ENCODE measurements around the gene TNNI3K.

The TNNI3K gene

DNA sequence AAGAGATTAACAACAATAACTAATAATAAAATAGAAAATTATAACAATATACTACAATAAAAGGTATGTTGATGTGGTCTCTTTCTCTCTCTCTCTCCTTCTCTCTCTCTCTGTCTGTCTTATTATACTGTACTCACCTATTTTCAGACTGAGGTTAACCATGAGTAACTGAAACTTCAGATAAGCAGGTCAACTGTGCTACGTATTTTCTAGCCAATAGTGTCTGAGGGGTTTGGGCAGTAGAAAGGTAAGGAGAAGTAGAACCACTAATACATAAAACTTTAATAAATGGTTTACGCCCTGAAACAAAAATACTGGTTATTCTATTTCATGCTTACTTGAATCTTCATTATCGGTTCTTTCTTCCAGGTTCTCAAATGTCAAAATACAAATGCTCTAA is 348.2 kb downstream of the TNNI3K start:
- no peaks in the 10 kb centered on the region for H3K36me3 ChIP-seq (ENCODE audit: control insufficient read depth in 1 of 2, insufficient read depth in 2 of 2, low read length in 2 of 2)
- H3K27me3 ChIP-seq (ENCODE audit: low read depth, low read length), result no peaks in the 10 kb centered on the region
- H3K9me3 ChIP-seq (ENCODE audit: control insufficient read depth in 1 of 2, low read length in 2 of 2), result no peaks in the 10 kb centered on the region
- no peaks in the 10 kb centered on the region for H3K4me1 ChIP-seq (ENCODE audit: control insufficient read depth in 1 of 2, insufficient read depth in 2 of 2, low read length in 2 of 2)
- H3K4me3 ChIP-seq (ENCODE audit: low read depth in 1 of 2, low read length in 2 of 2), result no peak overlapping the region
- H3K27ac ChIP-seq (ENCODE audit: low read length), result no peak overlapping the region

DNA sequence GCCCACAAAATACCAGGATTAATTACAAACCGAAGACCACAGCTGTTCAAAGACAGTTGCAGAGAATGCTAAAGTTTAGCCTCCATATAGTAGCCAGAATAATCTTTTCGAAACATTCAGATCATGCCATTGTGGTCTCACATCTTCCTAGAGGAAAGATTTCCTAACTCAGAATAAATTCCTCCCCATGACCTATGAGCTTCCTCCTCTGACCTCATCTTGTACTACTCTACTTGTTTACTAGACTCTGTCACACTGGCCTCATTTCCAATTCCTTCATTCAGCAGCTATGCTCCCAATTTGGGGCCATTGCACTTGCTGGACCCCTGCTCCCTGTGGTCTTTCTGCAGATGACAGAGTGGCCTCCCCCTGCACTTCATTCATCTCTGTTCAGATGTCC is 349.0 kb downstream of the TNNI3K start:
- H3K27ac ChIP-seq (ENCODE audit: low read length), result no peak overlapping the region

DNA sequence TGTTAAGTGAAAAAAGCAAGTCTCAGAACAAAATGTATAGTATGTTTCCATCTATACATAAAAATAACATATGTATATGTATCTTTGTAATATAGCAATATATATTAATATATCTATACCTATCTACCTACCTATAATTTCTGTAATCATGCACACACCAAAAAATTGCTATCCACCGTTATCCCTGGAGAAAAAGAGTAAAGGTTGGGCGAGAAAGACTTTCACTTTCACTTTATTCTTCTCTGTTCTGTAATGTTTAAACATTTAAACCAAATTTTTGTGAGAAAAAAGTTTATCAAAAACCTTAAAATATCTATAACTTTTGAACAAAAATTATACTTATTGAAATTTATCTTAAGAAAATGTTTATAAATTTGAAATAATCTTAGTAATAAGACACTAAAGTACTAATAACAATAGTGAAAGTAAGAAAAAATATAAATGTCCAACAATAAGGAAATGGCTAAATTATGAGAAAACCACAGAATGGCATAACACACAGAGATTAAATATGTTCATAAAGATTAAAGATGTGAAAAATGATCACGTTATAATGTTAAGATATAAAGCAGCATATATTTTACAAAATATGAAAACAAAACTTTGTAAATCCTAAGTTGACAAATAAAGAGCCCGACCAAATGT is 351.2 kb downstream of the TNNI3K start:
- H3K9me3 ChIP-seq (ENCODE audit: control insufficient read depth in 1 of 2, low read length in 2 of 2), result no peaks in the 10 kb centered on the region
- H3K4me3 ChIP-seq (ENCODE audit: low read depth in 1 of 2, low read length in 2 of 2), result no peak overlapping the region
- no peaks in the 10 kb centered on the region for H3K4me1 ChIP-seq (ENCODE audit: control insufficient read depth in 1 of 2, insufficient read depth in 2 of 2, low read length in 2 of 2)
- H3K27me3 ChIP-seq (ENCODE audit: low read depth, low read length), result no peaks in the 10 kb centered on the region
- no peak overlapping the region for H3K27ac ChIP-seq (ENCODE audit: low read length)
- no peaks in the 10 kb centered on the region for H3K36me3 ChIP-seq (ENCODE audit: control insufficient read depth in 1 of 2, insufficient read depth in 2 of 2, low read length in 2 of 2)

More for the DNA sequence above, 349.0 kb downstream of the TNNI3K start:
- H3K27me3 ChIP-seq (ENCODE audit: low read depth, low read length), result no peaks in the 10 kb centered on the region
- no peak overlapping the region for H3K4me3 ChIP-seq (ENCODE audit: low read depth in 1 of 2, low read length in 2 of 2)
- H3K36me3 ChIP-seq (ENCODE audit: control insufficient read depth in 1 of 2, insufficient read depth in 2 of 2, low read length in 2 of 2), result no peaks in the 10 kb centered on the region
- H3K4me1 ChIP-seq (ENCODE audit: control insufficient read depth in 1 of 2, insufficient read depth in 2 of 2, low read length in 2 of 2), result no peaks in the 10 kb centered on the region
- no peaks in the 10 kb centered on the region for H3K9me3 ChIP-seq (ENCODE audit: control insufficient read depth in 1 of 2, low read length in 2 of 2)

DNA sequence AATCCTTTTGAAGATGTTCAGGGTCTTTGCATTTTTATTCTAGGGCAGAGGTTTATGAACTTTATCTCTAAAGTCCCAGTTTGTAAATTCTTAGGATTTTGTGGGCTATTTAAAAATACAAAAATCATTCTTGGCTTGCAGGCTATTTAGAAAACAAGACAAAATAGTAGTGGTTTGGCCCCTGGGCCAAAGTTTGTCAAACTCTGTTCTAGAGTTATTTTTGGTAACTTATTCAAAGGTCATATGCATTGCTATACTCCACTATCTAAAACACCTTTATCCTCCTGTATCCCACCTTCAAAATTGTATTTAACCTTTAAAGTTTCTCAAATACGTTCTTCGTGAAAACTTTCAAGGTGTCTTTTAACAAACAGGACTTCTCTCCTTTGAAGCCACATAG is 352.7 kb downstream of the TNNI3K start:
- H3K27ac ChIP-seq (ENCODE audit: low read length), result no peak overlapping the region
- no peaks in the 10 kb centered on the region for H3K27me3 ChIP-seq (ENCODE audit: low read depth, low read length)
- H3K9me3 ChIP-seq (ENCODE audit: control insufficient read depth in 1 of 2, low read length in 2 of 2), result no peaks in the 10 kb centered on the region
- no peaks in the 10 kb centered on the region for H3K4me1 ChIP-seq (ENCODE audit: control insufficient read depth in 1 of 2, insufficient read depth in 2 of 2, low read length in 2 of 2)
- no peaks in the 10 kb centered on the region for H3K36me3 ChIP-seq (ENCODE audit: control insufficient read depth in 1 of 2, insufficient read depth in 2 of 2, low read length in 2 of 2)
- no peak overlapping the region for H3K4me3 ChIP-seq (ENCODE audit: low read depth in 1 of 2, low read length in 2 of 2)

- Histone ChIP-seq H3K36me3 (ENCODE audit: control insufficient read depth in 1 of 2, insufficient read depth in 2 of 2, low read length in 2 of 2) (no peaks in the 10 kb centered on the region), H3K9me3 (ENCODE audit: control insufficient read depth in 1 of 2, low read length in 2 of 2) (no peaks in the 10 kb centered on the region), H3K27ac (ENCODE audit: low read length) (no peak overlapping the region), H3K27me3 (ENCODE audit: low read depth, low read length) (no peaks in the 10 kb centered on the region), H3K4me1 (ENCODE audit: control insufficient read depth in 1 of 2, insufficient read depth in 2 of 2, low read length in 2 of 2) (no peaks in the 10 kb centered on the region), H3K4me3 (ENCODE audit: low read depth in 1 of 2, low read length in 2 of 2) (no peak overlapping the region)
These were observed 355.1 kb downstream of the TNNI3K start for GRCh38 chr1:74590288-74590687.

- Histone ChIP-seq H3K9me3 (ENCODE audit: control insufficient read depth in 1 of 2, low read length in 2 of 2) (no peaks in the 10 kb centered on the region), H3K4me3 (ENCODE audit: low read depth in 1 of 2, low read length in 2 of 2) (no peak overlapping the region), H3K4me1 (ENCODE audit: control insufficient read depth in 1 of 2, insufficient read depth in 2 of 2, low read length in 2 of 2) (no peaks in the 10 kb centered on the region), H3K27me3 (ENCODE audit: low read depth, low read length) (no peaks in the 10 kb centered on the region), H3K27ac (ENCODE audit: low read length) (no peak overlapping the region), H3K36me3 (ENCODE audit: control insufficient read depth in 1 of 2, insufficient read depth in 2 of 2, low read length in 2 of 2) (no peaks in the 10 kb centered on the region)
These were observed 356.8 kb downstream of the TNNI3K start for GRCh38 chr1:74591949-74592348.

DNA sequence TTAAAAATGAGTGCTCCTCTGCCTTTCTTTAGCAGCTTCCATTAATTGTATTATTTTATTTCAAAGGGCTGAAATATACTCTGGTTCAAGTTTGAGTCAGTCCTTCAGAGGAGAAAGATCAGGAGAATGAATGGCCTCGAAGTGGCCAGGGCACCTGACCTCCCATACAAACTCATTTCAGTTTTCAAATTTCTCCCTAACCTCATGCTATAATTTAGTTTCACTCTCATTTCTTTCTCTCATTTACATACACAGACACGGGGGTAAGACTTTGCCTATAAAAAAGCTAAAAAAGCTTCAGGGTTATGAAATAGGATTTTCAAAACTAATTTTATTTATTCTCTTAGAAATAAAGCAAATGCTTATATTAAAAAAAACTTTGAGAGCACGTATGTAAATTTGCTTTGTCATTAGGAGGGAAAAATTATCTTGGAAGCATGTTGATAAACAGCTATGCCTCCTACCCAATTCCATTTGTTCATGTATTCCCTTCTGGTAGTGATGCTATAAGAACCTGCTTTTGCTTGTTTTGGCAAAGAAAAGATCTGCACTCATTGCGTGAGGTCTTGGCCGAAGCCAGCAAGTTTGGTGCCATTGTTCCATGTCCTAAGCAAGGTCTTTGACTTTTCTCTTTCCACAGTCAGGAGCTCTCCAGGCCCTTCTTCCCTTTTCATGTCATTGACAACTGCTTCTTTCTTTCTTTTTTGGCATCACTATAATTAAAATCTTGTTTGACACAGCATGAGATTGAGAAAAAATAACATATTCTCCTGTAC is 357.6 kb downstream of the TNNI3K start:
- Histone ChIP-seq H3K9me3 (ENCODE audit: control insufficient read depth in 1 of 2, low read length in 2 of 2) (no peaks in the 10 kb centered on the region), H3K4me3 (ENCODE audit: low read depth in 1 of 2, low read length in 2 of 2) (no peak overlapping the region), H3K36me3 (ENCODE audit: control insufficient read depth in 1 of 2, insufficient read depth in 2 of 2, low read length in 2 of 2) (no peaks in the 10 kb centered on the region), H3K27ac (ENCODE audit: low read length) (no peak overlapping the region), H3K27me3 (ENCODE audit: low read depth, low read length) (no peaks in the 10 kb centered on the region), H3K4me1 (ENCODE audit: control insufficient read depth in 1 of 2, insufficient read depth in 2 of 2, low read length in 2 of 2) (no peaks in the 10 kb centered on the region)

Data from muscle layer of duodenum (tissue), 2 donors.